HG02852 (cell line): ENCODE data around the gene VTI1A.
A peak's percentile ranks its signal among the peaks of the same experiment; 100 is the strongest.
"Not testable (repeated sequence)": the region's sequence is repeated elsewhere in the genome, so short reads cannot be mapped to it uniquely, and the experiment has no call there.

ENCODE experiments used
- ATAC-seq: cut with Tn5 transposase; IDR thresholded peaks from one replicate; pipeline ENCODE4 v1.9.1; 2021; ENCODE audit warnings: mild to moderate bottlenecking, moderate library complexity; ENCODE audit not compliant: unreplicated experiment

Gene VTI1A

GRCh38 chr10:112539340-112539739 lies 92.3 kb downstream of the VTI1A start:
- no peak for ATAC-seq

GRCh38 chr10:112542823-112543222 lies 95.8 kb downstream of the VTI1A start:
- ATAC-seq: not testable (repeated sequence)

- peak; percentile 62 for ATAC-seq
These were observed 99.5 kb downstream of the VTI1A start for GRCh38 chr10:112546474-112546873.

- ATAC-seq: no peak
These were observed 101.7 kb downstream of the VTI1A start for GRCh38 chr10:112548535-112549276.

GRCh38 chr10:112552593-112553110 lies 105.6 kb downstream of the VTI1A start:
- ATAC-seq: no peak

- ATAC-seq: no peak
These were observed 106.3 kb downstream of the VTI1A start for GRCh38 chr10:112553315-112553714.

GRCh38 chr10:112554263-112554662 lies 107.2 kb downstream of the VTI1A start:
- ATAC-seq: no peak

- ATAC-seq: no peak
These were observed 110.2 kb downstream of the VTI1A start for GRCh38 chr10:112557197-112557596.

GRCh38 chr10:112558476-112559142 lies 111.6 kb downstream of the VTI1A start:
- ATAC-seq: no peak

GRCh38 chr10:112559349-112559748 lies 112.3 kb downstream of the VTI1A start:
- no peak for ATAC-seq

- no peak for ATAC-seq
These were observed 115.1 kb downstream of the VTI1A start for GRCh38 chr10:112562122-112562521.

GRCh38 chr10:112562809-112563663 lies 116.0 kb downstream of the VTI1A start:
- no peak for ATAC-seq

GRCh38 chr10:112564337-112564736 lies 117.3 kb downstream of the VTI1A start:
- ATAC-seq: no peak

- ATAC-seq: no peak
These were observed 118.5 kb downstream of the VTI1A start for GRCh38 chr10:112565434-112566053.

GRCh38 chr10:112570585-112570984 lies 123.6 kb downstream of the VTI1A start:
- ATAC-seq: no peak

- no peak for ATAC-seq
These were observed 132.6 kb downstream of the VTI1A start for GRCh38 chr10:112579578-112579977.

GRCh38 chr10:112580267-112580666 lies 133.3 kb downstream of the VTI1A start:
- ATAC-seq: no peak

- no peak for ATAC-seq
These were observed 134.9 kb downstream of the VTI1A start for GRCh38 chr10:112581921-112582320.

- ATAC-seq: no peak
These were observed 136.4 kb downstream of the VTI1A start for GRCh38 chr10:112583236-112583939.

GRCh38 chr10:112584276-112584675 lies 137.3 kb downstream of the VTI1A start:
- ATAC-seq: no peak
